Fibroblast of lung (primary cell): Measurements from ENCODE around the gene TNK1.

Experiments
- CTCF ChIP-seq, 2 donors: IDR thresholded peaks in 1 of 2; conservative IDR thresholded peaks in 1 of 2; 1 replicate in 1 of 2; 2 replicates in 1 of 2; pipeline ENCODE4 v1.5.1; 2011 to 2012; ENCODE audit warnings: low read length in 2 of 2, control low read depth in 1 of 2, inconsistent platforms in 1 of 2, low read depth in 1 of 2, mild to moderate bottlenecking in 1 of 2
- EZH2 ChIP-seq: IDR thresholded peaks from 2 replicates; pipeline ENCODE4 v1.5.1; 2012; ENCODE audit warnings: low read length, control low read depth, mild to moderate bottlenecking; ENCODE audit errors: missing control alignments

DNA sequence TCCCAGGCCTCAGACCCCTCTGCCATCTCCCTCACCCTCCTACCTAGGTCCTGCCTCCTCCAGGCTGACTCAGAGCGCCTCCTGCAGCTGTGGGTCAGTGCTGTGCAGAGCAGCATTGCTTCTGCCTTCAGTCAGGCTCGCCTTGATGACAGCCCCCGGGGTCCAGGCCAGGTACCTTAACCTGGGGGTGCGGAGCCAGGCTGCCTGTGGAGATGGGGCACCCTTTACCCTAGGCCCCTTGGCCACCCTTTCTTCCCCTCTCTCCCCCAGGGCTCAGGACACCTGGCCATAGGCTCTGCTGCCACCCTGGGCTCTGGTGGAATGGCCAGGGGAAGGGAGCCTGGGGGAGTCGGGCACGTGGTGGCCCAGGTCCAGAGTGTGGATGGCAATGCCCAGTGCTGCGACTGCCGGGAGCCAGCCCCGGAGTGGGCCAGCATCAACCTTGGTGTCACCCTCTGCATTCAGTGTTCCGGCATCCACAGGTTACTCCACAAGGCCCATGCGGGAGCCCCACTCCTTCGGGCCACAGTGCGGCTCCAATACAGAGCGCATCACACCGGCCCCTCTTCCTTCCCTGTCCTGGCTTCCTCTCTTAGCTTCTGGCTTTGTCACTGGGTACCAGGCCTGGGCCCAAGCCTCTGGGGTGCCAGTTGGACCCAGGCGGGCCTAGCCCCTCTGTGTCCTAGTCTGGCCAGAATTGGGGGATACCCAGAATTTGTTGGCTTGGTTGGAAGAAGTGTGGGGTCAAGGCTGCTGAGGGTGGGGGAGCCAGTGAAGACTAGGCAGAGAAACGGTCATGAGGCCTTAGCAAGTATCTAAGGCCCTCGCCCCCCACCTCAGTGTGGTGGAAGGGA lies 33.9 kb upstream of the TNK1 start:
- TF ChIP-seq CTCF (conservative IDR thresholded peaks at IDR 0.05 in 1 of 2, IDR thresholded peaks at IDR 0.05 in 1 of 2; ENCODE audit: low read depth in 1 of 2, low read length in 2 of 2): no peak
- TF ChIP-seq EZH2: no peak
